Progenitor cell of endocrine pancreas (in vitro differentiated cells): Measurements from ENCODE around the gene KRT14. TPM values are rescaled to one million over a fixed set of nuclear protein-coding genes. Genes with fewer than 3 reads are reported as not detected.

Source experiments
- DNase-seq: peaks from one replicate; pipeline ENCODE4 v3.0.0; 2021; ENCODE audit warnings: low spot score; ENCODE audit not compliant: unreplicated experiment
- H3K27ac Mint-ChIP-seq: 2 replicates; pipeline ENCODE4 v1.8.0; 2021; ENCODE audit warnings: mild to moderate bottlenecking, moderate library complexity, mixed read lengths
- H3K27me3 Mint-ChIP-seq: 2 replicates; pipeline ENCODE4 v1.8.0; 2021; ENCODE audit warnings: mixed read lengths
- H3K36me3 Mint-ChIP-seq: 2 replicates; pipeline ENCODE4 v1.8.0; 2022; ENCODE audit warnings: mixed read lengths; ENCODE audit not compliant: insufficient read depth
- H3K4me1 Mint-ChIP-seq: 2 replicates; pipeline ENCODE4 v1.8.0; 2021; ENCODE audit warnings: low read depth, mixed read lengths
- H3K4me3 Mint-ChIP-seq: 2 replicates; pipeline ENCODE4 v1.8.0; 2021; ENCODE audit warnings: low read depth, mild to moderate bottlenecking, moderate library complexity, mixed read lengths
- H3K9me3 Mint-ChIP-seq: 2 replicates; pipeline ENCODE4 v1.8.0; 2021; ENCODE audit warnings: low read depth, mixed read lengths
- CTCF ChIP-seq: fragments of 200-600 bp; sonication (generic); IDR thresholded peaks from one replicate; pipeline ENCODE4 v1.5.0; 2021; ENCODE audit warnings: antibody characterized with exemption, mild to moderate bottlenecking; ENCODE audit not compliant: unreplicated experiment
- total RNA-seq: library from RNA; stranded (reverse); gene quantifications from 2 replicates; pipeline ENCODE4 v1.2.1, GENCODE V29; 2021

The KRT14 gene
- total RNA-seq, 1 donor from 2014 or later = not detected

- H3K36me3 Mint-ChIP-seq = no peaks in the 10 kb centered on the region
- no peaks in the 10 kb centered on the region for H3K9me3 Mint-ChIP-seq
- H3K4me1 Mint-ChIP-seq = no peaks in the 10 kb centered on the region
- DNase-seq = no peak
- H3K27ac Mint-ChIP-seq = no peak within 1 kb of the TSS
- peaks cover 46% of the 10 kb centered on the region for H3K27me3 Mint-ChIP-seq
- TF ChIP-seq CTCF = no peak
- no peak within 1 kb of the TSS for H3K4me3 Mint-ChIP-seq
Measured at GRCh38 chr17:41571561-41572434, 14.9 kb downstream of the KRT14 start, which contains the start of gene KRT9. TSS of gene KRT9 (minus strand) at chr17:41572059. CDS start at chr17:41571992, 67 bp downstream.

GRCh38 chr17:41567317-41567716 is 19.4 kb downstream of the KRT14 start:
- Mint-ChIP-seq H3K27ac (no peak overlapping the region), H3K4me1 (no peaks in the 10 kb centered on the region), H3K36me3 (no peaks in the 10 kb centered on the region), H3K4me3 (no peak overlapping the region), H3K27me3 (peaks cover 49% of the 10 kb centered on the region), H3K9me3 (no peaks in the 10 kb centered on the region)
- no peak for DNase-seq
- no peak for TF ChIP-seq CTCF

DNA sequence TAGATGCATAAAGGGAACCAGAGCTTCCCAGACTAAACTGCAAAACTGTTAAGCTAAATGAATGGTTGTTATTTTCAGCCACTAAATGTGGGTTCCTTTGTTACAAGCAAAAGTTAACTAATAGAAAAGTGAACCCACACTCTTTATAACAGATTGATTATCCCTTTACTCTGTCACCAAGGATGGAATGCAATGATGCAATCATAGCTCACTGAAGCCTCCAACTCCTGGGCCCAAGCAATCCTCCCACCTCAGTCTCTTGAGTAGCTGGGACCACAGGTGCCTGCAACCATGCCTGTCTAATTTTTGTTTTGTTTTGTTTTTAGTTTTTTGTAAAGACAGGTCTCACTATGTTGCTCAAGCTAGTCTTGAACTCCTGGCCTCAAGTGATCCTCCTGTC is 21.4 kb downstream of the KRT14 start:
- H3K4me1 Mint-ChIP-seq = no peaks in the 10 kb centered on the region
- no peaks in the 10 kb centered on the region for H3K9me3 Mint-ChIP-seq
- H3K27me3 Mint-ChIP-seq = peaks cover 41% of the 10 kb centered on the region
- TF ChIP-seq CTCF = no peak
- no peak overlapping the region for H3K4me3 Mint-ChIP-seq
- no peak for DNase-seq
- H3K27ac Mint-ChIP-seq = no peak overlapping the region
- no peaks in the 10 kb centered on the region for H3K36me3 Mint-ChIP-seq

- H3K4me1 Mint-ChIP-seq = no peaks in the 10 kb centered on the region
- H3K27me3 Mint-ChIP-seq = peaks cover 27% of the 10 kb centered on the region
- no peak overlapping the region for H3K4me3 Mint-ChIP-seq
- H3K36me3 Mint-ChIP-seq = no peaks in the 10 kb centered on the region
- no peak for TF ChIP-seq CTCF
- H3K27ac Mint-ChIP-seq = no peak overlapping the region
- no peak for DNase-seq
- no peaks in the 10 kb centered on the region for H3K9me3 Mint-ChIP-seq
Measured at GRCh38 chr17:41563607-41564170, 23.0 kb downstream of the KRT14 start.

GRCh38 chr17:41561554-41561953 is 25.1 kb downstream of the KRT14 start:
- DNase-seq = no peak
- H3K4me1 Mint-ChIP-seq = no peaks in the 10 kb centered on the region
- H3K27me3 Mint-ChIP-seq = peaks cover 22% of the 10 kb centered on the region
- no peak for TF ChIP-seq CTCF
- no peak overlapping the region for H3K4me3 Mint-ChIP-seq
- no peak overlapping the region for H3K27ac Mint-ChIP-seq
- no peaks in the 10 kb centered on the region for H3K9me3 Mint-ChIP-seq
- H3K36me3 Mint-ChIP-seq = no peaks in the 10 kb centered on the region
